Skeletal muscle satellite cell (primary cell): ENCODE data around the gene NHERF2.

Source experiments
- H3K27me3 ChIP-seq: 2 replicates; pipeline ENCODE4 v1.7.0; 2013; ENCODE audit warnings: low read length; ENCODE audit not compliant: control insufficient read depth, insufficient read depth
- H3K36me3 ChIP-seq: 2 replicates; pipeline ENCODE4 v1.7.0; 2013; ENCODE audit warnings: mild to moderate bottlenecking, control low read depth, low read length; ENCODE audit not compliant: insufficient read depth
- H3K4me1 ChIP-seq: 2 replicates; pipeline ENCODE4 v1.7.0; 2013; ENCODE audit warnings: low read length; ENCODE audit not compliant: control insufficient read depth, insufficient read depth
- H3K4me2 ChIP-seq: 2 replicates; pipeline ENCODE4 v1.7.0; 2013; ENCODE audit warnings: mild to moderate bottlenecking, low read length
- H3K4me3 ChIP-seq: 2 replicates; pipeline ENCODE4 v1.7.0; 2013; ENCODE audit warnings: low read length
- H3K9ac ChIP-seq: 2 replicates; pipeline ENCODE4 v1.7.0; 2013; ENCODE audit warnings: mild to moderate bottlenecking, low read depth, low read length, moderate library complexity
- H3K9me3 ChIP-seq: replicated peaks from 2 replicates; pipeline ENCODE4 v1.7.0; 2013; ENCODE audit warnings: mild to moderate bottlenecking, control low read depth, low read length

Gene NHERF2

DNA sequence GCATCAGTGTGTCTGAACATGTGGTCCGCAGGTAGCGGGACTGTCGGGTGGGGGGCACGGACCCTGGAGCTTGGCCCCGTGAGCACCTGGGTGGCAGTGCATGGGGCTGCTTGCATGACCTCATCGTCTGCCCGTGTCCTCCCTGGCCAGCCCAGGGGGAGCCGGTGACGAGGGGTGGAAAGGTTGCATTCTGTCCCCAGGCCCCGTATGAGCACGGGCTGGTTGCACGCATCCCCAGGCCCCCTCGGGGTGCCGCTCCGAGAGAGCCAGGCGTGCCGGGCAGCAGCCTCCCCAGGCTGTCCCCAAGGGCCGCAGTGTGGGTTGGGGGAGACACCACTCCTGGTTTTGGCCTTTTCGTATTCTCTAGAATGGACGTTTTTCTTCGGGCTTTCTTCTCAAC, 51.0 kb downstream of the NHERF2 start:
- H3K36me3 ChIP-seq, result peaks cover 62% of the 10 kb centered on the region
- no peak overlapping the region for H3K4me3 ChIP-seq
- H3K4me1 ChIP-seq, result no peaks in the 10 kb centered on the region

DNA sequence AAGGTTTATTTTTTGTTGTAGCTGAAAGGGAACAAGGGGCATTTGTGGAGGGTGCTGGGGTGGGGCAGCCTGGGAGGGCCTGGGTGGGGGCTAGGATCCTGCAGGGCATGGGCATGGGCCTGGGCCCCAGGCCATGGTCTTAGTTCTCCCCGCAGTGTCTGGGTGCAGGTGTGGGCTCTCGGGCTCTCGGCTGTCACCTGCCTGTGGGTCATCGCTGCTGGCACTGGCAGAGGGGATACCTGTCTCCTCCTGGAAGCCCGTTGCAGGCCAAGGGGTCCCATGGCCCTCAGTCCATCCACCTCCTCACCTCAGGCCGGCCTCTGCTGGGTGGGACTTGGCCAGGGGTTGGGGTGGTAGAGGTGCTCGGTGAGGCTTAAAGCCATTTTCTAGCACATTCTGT, 51.4 kb downstream of the NHERF2 start:
- Histone ChIP-seq H3K36me3 (peaks cover 62% of the 10 kb centered on the region), H3K4me3 (no peak overlapping the region), H3K27me3 (no peaks in the 10 kb centered on the region), H3K9me3 (no peaks in the 10 kb centered on the region), H3K4me1 (no peaks in the 10 kb centered on the region), H3K9ac (no peak overlapping the region), H3K4me2 (no peak overlapping the region)

More for the DNA sequence above, 51.0 kb downstream of the NHERF2 start:
- Histone ChIP-seq H3K9me3 (no peaks in the 10 kb centered on the region), H3K4me2 (no peak overlapping the region), H3K27me3 (no peaks in the 10 kb centered on the region), H3K9ac (no peak overlapping the region)

DNA sequence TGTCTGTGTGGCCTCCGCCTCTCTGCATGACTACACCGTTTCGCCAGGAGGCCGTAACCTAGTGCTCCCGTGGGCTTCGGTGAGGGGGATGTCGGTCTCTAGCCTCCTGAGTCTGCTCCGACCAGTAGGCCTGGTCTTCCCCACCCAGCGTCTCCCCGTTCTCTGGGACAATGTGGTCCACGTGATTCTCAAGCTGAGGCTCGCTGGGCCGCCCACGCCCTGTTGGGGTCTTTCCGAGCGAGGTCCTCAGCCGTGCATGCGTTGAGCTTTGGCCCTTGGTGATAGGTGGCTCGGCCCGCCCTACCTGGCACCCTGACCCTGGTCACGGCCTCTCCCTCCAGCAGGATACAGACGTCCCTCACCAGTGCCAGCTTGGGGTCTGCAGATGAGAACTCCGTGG, 52.0 kb downstream of the NHERF2 start:
- peaks cover 62% of the 10 kb centered on the region for H3K36me3 ChIP-seq
- no peak overlapping the region for H3K9ac ChIP-seq
- no peaks in the 10 kb centered on the region for H3K27me3 ChIP-seq
- H3K4me3 ChIP-seq, result no peak overlapping the region
- H3K4me1 ChIP-seq, result no peaks in the 10 kb centered on the region
- H3K9me3 ChIP-seq, result no peaks in the 10 kb centered on the region
- H3K4me2 ChIP-seq, result no peak overlapping the region

DNA sequence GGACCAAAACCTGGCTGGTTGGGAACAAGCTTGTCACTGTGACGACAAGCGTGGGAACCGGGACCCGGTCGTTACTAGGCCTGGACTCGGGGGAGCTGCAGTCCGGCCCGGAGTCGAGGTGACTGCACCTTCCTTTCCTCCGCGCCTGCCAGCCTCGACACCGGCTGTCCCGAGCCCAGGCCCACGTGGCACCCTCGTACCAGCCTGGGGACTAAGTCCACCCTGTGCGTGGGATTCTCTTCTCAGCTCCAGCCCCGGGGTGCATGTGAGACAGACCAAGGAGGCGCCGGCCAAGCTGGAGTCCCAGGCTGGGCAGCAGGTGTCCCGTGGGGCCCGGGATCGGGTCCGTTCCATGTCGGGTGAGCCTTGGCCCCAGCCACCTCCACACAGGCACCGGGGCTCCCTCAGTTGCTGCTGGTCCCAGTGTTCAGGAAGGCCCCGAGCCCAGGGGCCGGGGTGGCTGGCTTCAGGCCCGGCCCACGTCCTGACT, 52.7 kb downstream of the NHERF2 start:
- Histone ChIP-seq H3K4me1 (no peaks in the 10 kb centered on the region), H3K27me3 (no peaks in the 10 kb centered on the region), H3K9me3 (no peaks in the 10 kb centered on the region), H3K9ac (no peak overlapping the region), H3K36me3 (peaks cover 62% of the 10 kb centered on the region), H3K4me2 (no peak overlapping the region), H3K4me3 (no peak overlapping the region)

DNA sequence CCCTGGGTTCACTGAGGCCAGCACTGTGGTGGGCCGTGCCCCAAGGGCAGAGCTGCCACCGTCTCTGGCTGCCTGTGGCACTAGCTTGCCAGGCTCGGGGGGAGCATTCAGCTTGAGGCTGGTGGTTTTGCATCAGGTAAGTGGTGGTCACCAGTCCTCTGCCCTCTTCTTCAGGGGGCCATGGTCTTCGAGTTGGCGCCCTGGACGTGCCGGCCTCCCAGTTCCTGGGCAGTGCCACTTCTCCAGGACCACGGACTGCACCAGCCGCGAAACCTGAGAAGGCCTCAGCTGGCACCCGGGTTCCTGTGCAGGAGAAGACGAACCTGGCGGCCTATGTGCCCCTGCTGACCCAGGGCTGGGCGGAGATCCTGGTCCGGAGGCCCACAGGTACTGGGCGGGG, 53.3 kb downstream of the NHERF2 start:
- no peaks in the 10 kb centered on the region for H3K4me1 ChIP-seq
- no peaks in the 10 kb centered on the region for H3K9me3 ChIP-seq
- H3K27me3 ChIP-seq, result no peaks in the 10 kb centered on the region
- no peak overlapping the region for H3K4me2 ChIP-seq
- H3K4me3 ChIP-seq, result no peak overlapping the region
- no peak overlapping the region for H3K9ac ChIP-seq
- peaks cover 64% of the 10 kb centered on the region for H3K36me3 ChIP-seq

DNA sequence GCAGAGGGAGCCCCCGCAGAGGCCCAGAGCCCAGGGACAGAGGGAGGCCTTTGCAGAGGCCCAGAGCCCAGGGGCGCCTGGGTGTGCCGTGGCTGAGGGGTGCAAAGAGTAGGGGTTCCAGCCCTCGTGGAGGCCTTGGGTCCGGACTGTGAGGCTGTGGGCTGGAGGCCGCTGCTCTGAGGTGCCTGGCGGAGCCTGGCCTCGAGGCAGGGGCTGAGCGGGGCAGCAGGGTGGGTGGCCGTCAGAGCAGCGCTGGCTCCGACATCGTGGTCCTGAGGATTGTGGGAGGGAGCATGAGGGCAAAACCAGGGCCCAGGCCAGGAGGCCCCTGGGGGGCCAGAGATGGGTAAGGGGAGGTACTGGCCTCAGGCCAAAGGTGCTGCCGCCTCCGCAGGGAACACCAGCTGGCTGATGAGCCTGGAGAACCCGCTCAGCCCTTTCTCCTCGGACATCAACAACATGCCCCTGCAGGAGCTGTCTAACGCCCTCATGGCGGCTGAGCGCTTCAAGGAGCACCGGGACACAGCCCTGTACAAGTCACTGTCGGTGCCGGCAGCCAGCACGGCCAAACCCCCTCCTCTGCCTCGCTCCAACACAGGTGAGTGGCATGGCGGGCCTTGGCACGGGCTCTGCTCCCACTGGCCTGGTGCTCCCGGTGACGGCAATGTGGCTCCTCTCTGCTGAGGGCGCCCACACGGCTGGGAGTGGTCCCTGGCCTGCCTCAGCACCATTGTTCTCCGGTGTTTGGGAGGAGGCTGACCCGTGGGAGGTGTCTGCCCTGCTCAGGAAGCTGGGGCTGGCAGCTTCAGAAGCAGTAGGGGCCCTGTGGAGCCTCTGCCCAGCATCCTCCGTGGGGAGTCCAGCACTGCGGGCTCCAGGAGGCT, 54.7 kb downstream of the NHERF2 start:
- Histone ChIP-seq H3K4me1 (no peaks in the 10 kb centered on the region), H3K4me2 (no peak overlapping the region), H3K4me3 (no peak overlapping the region), H3K9me3 (no peaks in the 10 kb centered on the region), H3K27me3 (no peaks in the 10 kb centered on the region), H3K9ac (no peak overlapping the region), H3K36me3 (peaks cover 73% of the 10 kb centered on the region)

DNA sequence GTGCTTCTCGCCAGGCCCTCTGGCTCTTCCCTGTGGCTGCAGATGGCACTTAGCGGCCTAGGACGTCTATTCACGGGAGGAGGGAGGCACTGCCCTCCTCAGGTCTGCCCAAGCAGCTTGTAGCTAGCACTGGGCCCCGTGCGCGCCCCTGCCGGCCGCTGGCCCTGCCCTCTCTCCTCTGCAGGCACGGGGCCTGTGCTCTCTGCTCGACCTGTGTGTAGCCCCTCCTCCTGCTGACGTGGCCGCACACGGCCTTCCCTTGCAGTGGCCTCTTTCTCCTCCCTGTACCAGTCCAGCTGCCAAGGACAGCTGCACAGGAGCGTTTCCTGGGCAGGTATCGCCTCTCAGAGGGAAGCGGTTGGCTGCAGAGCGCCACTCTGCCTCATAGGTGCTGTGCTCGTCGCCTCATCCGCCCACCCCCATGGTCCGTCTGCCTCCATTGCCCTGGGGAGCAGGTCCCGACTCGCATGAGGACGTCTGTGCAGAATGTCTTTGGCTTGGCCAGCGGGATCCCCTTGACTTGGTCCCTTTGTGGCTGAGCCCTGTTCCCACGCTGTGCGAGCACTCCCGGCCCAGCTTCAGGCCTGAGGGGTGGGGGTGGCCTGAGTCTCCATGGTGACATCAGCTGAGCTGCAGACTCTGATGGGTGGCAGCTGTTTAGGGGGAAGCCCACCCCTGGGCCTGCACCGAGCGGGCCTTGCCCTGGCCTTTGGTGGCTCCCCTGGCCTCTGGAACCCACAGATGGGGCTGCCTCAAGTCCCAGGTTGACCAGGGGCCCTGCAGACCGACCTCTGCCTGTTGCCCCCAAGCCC, 55.7 kb downstream of the NHERF2 start:
- Histone ChIP-seq H3K36me3 (peaks cover 70% of the 10 kb centered on the region), H3K27me3 (no peaks in the 10 kb centered on the region), H3K4me3 (no peak overlapping the region), H3K4me2 (no peak overlapping the region), H3K9ac (no peak overlapping the region), H3K9me3 (no peaks in the 10 kb centered on the region), H3K4me1 (no peaks in the 10 kb centered on the region)

DNA sequence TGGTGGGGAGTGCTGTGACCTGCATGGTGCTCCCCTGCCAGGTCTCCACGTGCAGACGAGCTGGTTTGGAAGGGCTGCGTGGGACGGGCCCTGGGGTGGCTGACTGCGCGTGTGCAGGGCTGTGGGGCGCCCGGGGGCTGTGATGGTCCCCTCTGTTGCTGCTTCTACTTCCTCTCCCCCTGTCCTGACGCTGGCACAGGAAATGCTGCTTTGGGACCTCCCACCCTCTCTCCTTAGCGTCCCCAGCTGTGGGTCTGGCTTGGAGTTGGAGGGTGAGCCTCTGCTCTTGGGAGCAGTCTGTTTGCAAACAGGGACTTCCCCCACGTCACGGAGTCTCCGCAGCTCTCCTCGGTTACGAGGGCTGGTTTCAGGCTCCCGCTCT, 56.3 kb downstream of the NHERF2 start:
- Histone ChIP-seq H3K27me3 (no peaks in the 10 kb centered on the region), H3K4me1 (no peaks in the 10 kb centered on the region), H3K4me3 (no peak overlapping the region), H3K9ac (no peak overlapping the region), H3K9me3 (no peaks in the 10 kb centered on the region), H3K36me3 (peaks cover 73% of the 10 kb centered on the region), H3K4me2 (no peak overlapping the region)

DNA sequence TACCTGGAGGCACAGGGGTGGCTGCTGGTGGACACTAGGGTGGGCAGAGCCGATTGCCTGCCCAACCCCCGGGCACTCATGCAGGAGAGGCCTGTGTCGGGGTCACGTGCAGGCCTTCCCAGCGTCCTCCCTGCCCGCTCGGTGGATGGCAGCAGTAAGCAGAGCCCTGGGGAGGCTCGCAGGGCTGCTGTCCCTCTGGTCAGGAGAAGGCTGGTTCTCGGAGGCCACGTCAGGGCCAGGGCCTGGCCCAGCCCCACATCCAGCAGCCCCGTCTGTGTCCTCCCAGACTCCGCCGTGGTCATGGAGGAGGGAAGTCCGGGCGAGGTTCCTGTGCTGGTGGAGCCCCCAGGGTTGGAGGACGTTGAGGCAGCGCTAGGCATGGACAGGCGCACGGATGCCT, 56.7 kb downstream of the NHERF2 start:
- Histone ChIP-seq H3K4me3 (no peak overlapping the region), H3K4me2 (no peak overlapping the region), H3K4me1 (no peaks in the 10 kb centered on the region), H3K27me3 (no peaks in the 10 kb centered on the region), H3K9ac (no peak overlapping the region), H3K9me3 (no peaks in the 10 kb centered on the region), H3K36me3 (peaks cover 77% of the 10 kb centered on the region)

DNA sequence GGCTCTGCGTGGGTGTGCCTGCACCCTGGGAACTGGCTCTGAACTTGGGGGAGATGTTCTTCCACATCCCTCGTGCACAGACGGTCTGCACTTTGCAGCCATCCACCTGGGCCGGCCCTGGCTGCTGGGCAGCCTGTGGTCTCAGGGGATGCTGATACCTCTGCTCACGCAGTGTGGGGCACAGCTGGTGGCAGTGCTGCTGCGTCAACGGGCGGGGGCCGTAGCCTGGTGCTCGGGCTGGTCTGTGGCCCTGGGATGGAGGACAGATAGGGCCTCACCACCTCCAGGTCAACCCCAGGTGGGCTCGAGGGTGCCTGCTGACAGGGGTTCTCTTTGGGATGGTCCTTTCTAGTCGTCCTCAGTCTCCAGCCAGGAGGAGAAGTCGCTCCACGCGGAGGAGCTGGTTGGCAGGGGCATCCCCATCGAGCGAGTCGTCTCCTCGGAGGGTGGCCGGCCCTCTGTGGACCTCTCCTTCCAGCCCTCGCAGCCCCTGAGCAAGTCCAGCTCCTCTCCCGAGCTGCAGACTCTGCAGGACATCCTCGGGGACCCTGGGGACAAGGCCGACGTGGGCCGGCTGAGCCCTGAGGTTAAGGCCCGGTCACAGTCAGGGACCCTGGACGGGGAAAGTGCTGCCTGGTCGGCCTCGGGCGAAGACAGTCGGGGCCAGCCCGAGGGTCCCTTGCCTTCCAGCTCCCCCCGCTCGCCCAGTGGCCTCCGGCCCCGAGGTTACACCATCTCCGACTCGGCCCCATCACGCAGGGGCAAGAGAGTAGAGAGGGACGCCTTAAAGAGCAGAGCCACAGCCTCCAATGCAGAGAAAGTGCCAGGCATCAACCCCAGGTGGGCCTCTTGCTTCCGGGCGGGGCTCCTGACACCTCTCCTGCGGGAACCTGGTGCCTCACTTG, 57.4 kb downstream of the NHERF2 start:
- H3K4me2 ChIP-seq, result no peak overlapping the region
- H3K27me3 ChIP-seq, result no peaks in the 10 kb centered on the region
- no peak overlapping the region for H3K9ac ChIP-seq
- H3K9me3 ChIP-seq, result no peaks in the 10 kb centered on the region
- peaks cover 82% of the 10 kb centered on the region for H3K36me3 ChIP-seq
- no peaks in the 10 kb centered on the region for H3K4me1 ChIP-seq
- H3K4me3 ChIP-seq, result no peak overlapping the region
